Endometrial microvascular endothelial cells (primary cell): Measurements from ENCODE around the gene CLPX. TPM values are rescaled to one million over a fixed set of nuclear protein-coding genes. Genes with fewer than 3 reads are reported as not detected.
"Not testable (repeated sequence)": the region's sequence is repeated elsewhere in the genome, so short reads cannot be mapped to it uniquely, and the experiment has no call there.

Experiments used
- in situ Hi-C: cut with HindIII; loops from 2 replicates; pipeline ENCODE4 v1.10.0; 2017; ENCODE audit warnings: low sequenced_read_pairs, low pct_unique_long_range_greater_than_20kb; ENCODE audit errors: inconsistent ontology term
- total RNA-seq: library from RNA; depleted of rRNA; stranded (reverse); fragments of >200 nt; gene quantifications from one replicate; pipeline ENCODE4 v1.2.3, GENCODE V29; 2015; ENCODE audit errors: inconsistent ontology term

CLPX gene
- total RNA-seq, 1 donor from 2014 or later, result 38.0 TPM

GRCh38 chr15:65180167-65180566 lies 5.0 kb downstream of the CLPX start:
- in situ Hi-C loops, result no loop called here

- in situ Hi-C loops, result no loop called here
These were observed 7.2 kb downstream of the CLPX start for GRCh38 chr15:65177901-65178300.

DNA sequence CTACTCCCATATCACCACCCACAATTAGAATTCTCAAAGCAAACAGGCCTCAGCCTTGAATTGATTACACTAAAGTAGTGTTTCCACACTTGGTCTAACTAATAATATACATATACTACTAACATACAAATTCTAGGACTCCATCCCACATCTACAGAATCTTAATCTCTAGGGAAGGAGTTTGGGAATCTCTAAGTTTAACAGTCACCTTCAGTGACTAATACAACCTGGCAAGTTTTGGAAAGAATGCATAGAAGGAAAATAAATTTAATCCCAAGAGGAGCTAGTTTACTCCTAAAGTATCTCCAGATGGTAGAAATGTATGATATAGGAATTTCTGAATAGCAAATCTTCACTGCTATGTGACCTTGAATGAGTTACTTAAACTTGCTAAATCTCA lies 9.1 kb downstream of the CLPX start:
- in situ Hi-C loops, result no loop called here

DNA sequence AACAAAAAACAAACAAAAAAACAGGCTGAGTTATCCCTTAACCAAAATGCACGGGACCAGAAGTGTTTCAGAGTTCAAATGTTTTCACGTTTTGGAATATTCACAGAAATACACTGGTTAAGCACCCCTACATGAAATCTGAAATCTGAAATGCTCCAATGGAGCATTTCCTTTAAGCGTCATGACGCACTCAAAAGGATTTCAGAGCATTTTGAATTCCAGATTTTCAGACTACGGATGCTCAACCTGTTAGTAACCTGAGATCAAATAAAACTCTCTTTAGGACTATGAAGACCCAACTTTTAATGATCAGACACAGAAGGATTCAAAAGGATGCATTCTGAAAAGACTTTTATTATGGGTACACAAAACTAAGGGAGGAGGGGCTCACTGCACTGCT lies 9.6 kb downstream of the CLPX start:
- in situ Hi-C loops, result no loop called here

GRCh38 chr15:65174509-65174908 lies 10.6 kb downstream of the CLPX start:
- in situ Hi-C loops, result no loop called here

DNA sequence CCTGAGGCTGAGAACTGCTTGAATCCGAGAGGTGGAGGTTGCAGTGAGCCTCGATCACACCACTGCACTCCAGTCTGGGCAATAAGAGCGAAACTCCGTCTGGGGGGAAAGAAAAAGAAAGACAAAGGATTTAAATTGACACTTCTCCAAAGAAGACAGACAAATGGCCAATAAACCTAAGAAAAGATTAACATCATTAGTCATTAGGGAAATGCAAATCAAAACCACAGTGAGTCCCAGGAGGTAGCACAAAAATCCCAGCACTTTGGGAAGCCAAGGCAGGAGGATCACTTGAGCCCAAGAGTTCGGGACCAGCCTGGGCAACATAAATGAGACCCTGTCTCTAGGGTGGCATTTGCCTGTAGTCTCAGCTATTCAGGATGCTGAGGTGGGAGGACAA lies 12.6 kb downstream of the CLPX start:
- in situ Hi-C loops, result no loop called here

DNA sequence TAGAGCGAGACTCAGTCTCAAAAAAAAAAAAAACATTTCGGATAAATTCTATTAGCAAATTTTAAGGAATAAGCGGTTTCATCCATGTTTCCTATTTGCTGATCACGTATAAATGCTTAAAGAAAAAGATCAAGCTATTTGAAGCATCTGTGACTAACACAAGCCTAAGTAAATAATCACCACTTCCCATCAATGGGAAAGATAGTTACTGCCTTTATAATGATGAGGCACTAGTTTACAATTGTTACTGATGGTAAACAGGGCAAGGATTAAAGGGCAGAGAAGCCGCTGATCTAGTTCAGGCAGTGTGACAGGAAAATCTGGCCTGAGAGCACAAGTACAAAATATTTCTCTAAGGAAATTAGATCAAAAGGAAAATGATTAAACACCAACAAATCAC lies 13.7 kb downstream of the CLPX start:
- in situ Hi-C loops, result no loop called here

- in situ Hi-C loops, result no loop called here
These were observed 19.3 kb downstream of the CLPX start for GRCh38 chr15:65165875-65166274.

- in situ Hi-C loops, result no loop called here
These were observed 21.0 kb downstream of the CLPX start for GRCh38 chr15:65164139-65164538.

- in situ Hi-C loops, result no loop called here
These were observed 22.1 kb downstream of the CLPX start for GRCh38 chr15:65163041-65163440.

GRCh38 chr15:65156692-65157091 lies 28.4 kb downstream of the CLPX start:
- in situ Hi-C loops, result no loop called here

DNA sequence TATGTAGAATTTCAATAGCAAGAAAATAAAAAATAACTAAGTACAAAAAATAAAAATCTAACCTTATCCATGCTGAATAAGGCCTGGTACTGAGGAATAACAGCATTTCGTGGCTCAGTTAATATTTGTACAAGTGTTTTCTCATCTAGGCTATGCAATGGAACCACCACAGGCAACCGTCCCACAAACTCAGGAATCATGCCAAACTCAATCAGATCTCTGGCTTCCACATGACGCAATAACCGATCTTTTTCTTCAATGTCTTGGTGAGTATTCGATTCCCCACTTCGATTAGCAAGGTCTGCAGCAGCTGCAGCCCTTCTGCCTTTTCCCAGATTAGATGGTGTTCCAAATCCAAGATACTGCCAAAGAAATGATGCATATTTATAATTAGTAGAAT lies 30.4 kb downstream of the CLPX start:
- in situ Hi-C loops, result no loop called here

- in situ Hi-C loops, result no loop called here
These were observed 37.2 kb downstream of the CLPX start for GRCh38 chr15:65147902-65148301.

- in situ Hi-C loops, result no loop called here
These were observed 38.7 kb downstream of the CLPX start for GRCh38 chr15:65146438-65146837.

DNA sequence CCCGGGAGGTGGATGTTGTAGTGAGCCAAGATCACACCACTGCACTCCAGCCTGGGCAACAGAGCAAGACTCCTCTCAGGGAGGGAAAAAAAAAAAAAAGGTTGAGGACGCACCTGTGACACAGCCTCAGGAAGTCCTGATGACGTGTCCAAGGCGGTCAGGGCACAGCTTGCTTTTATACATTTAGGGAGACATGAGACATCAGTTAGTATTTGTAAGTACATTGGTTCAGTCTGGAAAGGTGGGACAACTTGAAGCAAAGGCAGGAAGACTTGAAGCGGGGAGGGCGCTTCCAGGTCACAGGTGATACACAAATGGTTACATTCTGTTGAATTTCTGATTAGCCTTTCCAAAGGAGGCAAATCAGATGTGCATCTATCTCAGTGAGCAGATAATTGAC lies 46.5 kb downstream of the CLPX start:
- in situ Hi-C loops, result not testable (repeated sequence)

- in situ Hi-C loops, result not testable (repeated sequence)
These were observed 47.2 kb downstream of the CLPX start for GRCh38 chr15:65137893-65138292.

DNA sequence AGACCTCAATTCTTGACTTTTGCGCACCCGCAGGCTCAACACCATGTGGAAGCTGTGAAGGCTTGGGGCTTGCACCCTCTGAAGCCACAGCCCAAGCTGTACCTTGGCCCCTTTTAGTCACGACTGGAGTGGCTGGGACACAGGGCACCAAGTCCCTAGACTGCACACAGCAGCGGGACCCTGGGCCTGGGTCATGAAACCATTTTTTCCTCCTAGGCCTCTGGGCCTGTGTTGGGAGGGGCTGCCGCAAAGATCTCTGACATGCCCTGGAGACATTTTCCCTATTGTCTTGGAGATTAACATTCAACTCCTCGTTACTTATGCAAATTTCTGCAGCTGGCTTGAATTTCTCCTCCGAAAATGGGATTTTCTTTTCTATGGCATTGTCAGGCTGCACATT lies 48.1 kb downstream of the CLPX start:
- in situ Hi-C loops, result not testable (repeated sequence)

DNA sequence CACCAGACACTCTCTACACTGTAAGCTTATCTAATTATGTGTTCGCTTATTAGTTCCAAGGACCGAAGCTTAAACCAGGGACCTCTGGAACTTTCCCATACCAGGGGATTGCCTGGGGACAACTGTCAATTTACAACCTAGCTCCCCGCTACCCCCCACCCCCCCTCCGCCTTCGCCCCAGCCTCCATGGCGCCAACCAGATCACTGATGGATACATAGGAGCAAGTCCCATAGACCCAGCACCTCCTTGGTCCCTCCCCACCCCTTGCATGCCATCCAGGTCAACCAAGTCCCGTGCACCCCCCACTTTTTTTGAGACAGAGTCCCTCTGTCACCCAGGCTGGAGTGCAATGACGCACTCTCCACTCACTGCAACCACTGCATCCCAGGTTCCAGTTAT lies 50.6 kb downstream of the CLPX start:
- in situ Hi-C loops, result no loop called here

- in situ Hi-C loops, result no loop called here
These were observed 51.5 kb downstream of the CLPX start, which contains the start of gene PDCD7 for GRCh38 chr15:65133548-65134200. TSS of gene PDCD7 (minus strand) at chr15:65133808. CDS start at chr15:65133781, 27 bp downstream.

DNA sequence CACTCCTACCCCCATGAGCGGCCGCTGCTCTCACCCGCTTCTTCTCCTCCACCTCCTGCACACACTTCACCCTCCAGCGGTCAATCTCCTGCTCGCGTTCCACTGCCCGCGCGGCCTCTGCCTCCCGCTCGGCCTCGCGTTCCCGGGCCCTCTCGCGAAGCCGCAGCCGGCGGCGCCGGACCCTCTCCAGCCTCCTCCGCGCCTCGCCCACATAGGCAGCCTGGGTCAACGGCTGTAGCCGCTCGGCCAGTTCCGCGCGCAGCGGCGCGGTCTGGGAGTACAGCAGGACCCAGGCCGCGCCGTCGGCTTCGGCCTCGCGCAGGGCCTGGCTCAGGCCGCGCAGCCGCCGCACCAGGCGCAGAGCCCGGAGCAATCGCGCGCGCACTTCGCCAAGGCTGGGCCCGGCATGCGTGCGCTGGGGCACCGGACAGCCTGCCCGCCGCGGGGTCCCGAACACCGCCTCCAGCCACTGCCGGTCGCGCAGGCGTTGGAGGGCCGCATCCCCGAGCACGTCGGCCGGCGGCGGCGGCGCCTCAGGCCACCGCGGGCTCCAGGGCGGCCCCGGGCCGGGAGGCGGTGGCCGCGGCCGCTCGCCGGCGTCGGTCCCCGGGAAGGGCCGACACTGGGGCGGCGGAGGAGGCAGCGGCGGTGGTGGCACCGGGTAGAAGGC lies 52.1 kb downstream of the CLPX start:
- in situ Hi-C loops, result no loop called here

- in situ Hi-C loops, result no loop called here
These were observed 54.2 kb downstream of the CLPX start for GRCh38 chr15:65130941-65131340.
